ENCODE results near the gene NFYC. TPM values are rescaled to one million over a fixed set of nuclear protein-coding genes. Genes with fewer than 3 reads are reported as not detected.

NFYC gene
- total RNA-seq, 1 donor from 2014 or later, result 38.0 TPM

GRCh38 chr1:40711465-40712404, 20.2 kb downstream of the NFYC start:
- Histone ChIP-seq H4K20me1 (ENCODE audit: low read depth) (peaks cover 27% of the 10 kb centered on the region), H2AFZ (replicated peaks) (no peak overlapping the region), H3K27ac (no peak overlapping the region), H3K27me3 (no peaks in the 10 kb centered on the region), H3K4me2 (peak overlapping the region; percentile 97), H3K9ac (peak overlapping the region; percentile 81), H3K36me3 (no peaks in the 10 kb centered on the region), H3K79me2 (ENCODE audit: low read depth) (peaks cover 94% of the 10 kb centered on the region), H3K4me1 (peaks cover 17% of the 10 kb centered on the region), H3F3A (ENCODE audit: low read depth) (no peaks in the 10 kb centered on the region), H3K9me3 (ENCODE audit: low read depth) (no peaks in the 10 kb centered on the region), H3K4me3 (peak overlapping the region; percentile 75)
- peaks cover 32% of the 10 kb centered on the region for H3K4me1 Mint-ChIP-seq
- TF ChIP-seq EZH2phosphoT487 (IDR thresholded peaks at IDR 0.05) (no peak), EZH2 (IDR thresholded peaks at IDR 0.05) (no peak), CTCF (IDR thresholded peaks at IDR 0.05) (no peak)
- H3K9me3 Mint-ChIP-seq, result no peaks in the 10 kb centered on the region
- H3K4me3 Mint-ChIP-seq, result peak overlapping the region; percentile 99
- peaks cover 14% of the 10 kb centered on the region for H3K36me3 Mint-ChIP-seq
- DNase-seq (ENCODE audit: low spot score), result no peak
- no peak overlapping the region for H3K27ac Mint-ChIP-seq
- H3K27me3 Mint-ChIP-seq (ENCODE audit: insufficient read depth, low read depth), result no peaks in the 10 kb centered on the region

GRCh38 chr1:40712405-40712944, 21.0 kb downstream of the NFYC start:
- Histone ChIP-seq H2AFZ (replicated peaks) (no peak overlapping the region), H3K36me3 (no peaks in the 10 kb centered on the region), H4K20me1 (ENCODE audit: low read depth) (peaks cover 33% of the 10 kb centered on the region), H3K27ac (no peak overlapping the region), H3K9me3 (ENCODE audit: low read depth) (no peaks in the 10 kb centered on the region), H3K27me3 (no peaks in the 10 kb centered on the region), H3K4me3 (peak overlapping the region; percentile 75), H3K79me2 (ENCODE audit: low read depth) (peaks cover 96% of the 10 kb centered on the region), H3F3A (ENCODE audit: low read depth) (no peaks in the 10 kb centered on the region), H3K9ac (no peak overlapping the region), H3K4me1 (peaks cover 17% of the 10 kb centered on the region), H3K4me2 (peak overlapping the region; percentile 97)
- DNase-seq (ENCODE audit: low spot score), result no peak
- Mint-ChIP-seq H3K27ac (no peak overlapping the region), H3K36me3 (peaks cover 16% of the 10 kb centered on the region), H3K27me3 (ENCODE audit: insufficient read depth, low read depth) (no peaks in the 10 kb centered on the region), H3K9me3 (no peaks in the 10 kb centered on the region), H3K4me1 (peaks cover 32% of the 10 kb centered on the region), H3K4me3 (no peak overlapping the region)
- TF ChIP-seq EZH2 (IDR thresholded peaks at IDR 0.05), result no peak
- TF ChIP-seq EZH2phosphoT487 (IDR thresholded peaks at IDR 0.05), result no peak
- no peak for TF ChIP-seq CTCF (IDR thresholded peaks at IDR 0.05)

- H3K4me3 ChIP-seq, result no peak overlapping the region
- DNase-seq (ENCODE audit: low spot score), result no peak
- Mint-ChIP-seq H3K36me3 (peaks cover 16% of the 10 kb centered on the region), H3K4me3 (no peak overlapping the region), H3K27ac (no peak overlapping the region), H3K9me3 (no peaks in the 10 kb centered on the region), H3K4me1 (peaks cover 29% of the 10 kb centered on the region), H3K27me3 (ENCODE audit: insufficient read depth, low read depth) (no peaks in the 10 kb centered on the region)
- H3K36me3 ChIP-seq, result no peaks in the 10 kb centered on the region
- no peaks in the 10 kb centered on the region for H3F3A ChIP-seq (ENCODE audit: low read depth)
- no peaks in the 10 kb centered on the region for H3K27me3 ChIP-seq
- peaks cover 38% of the 10 kb centered on the region for H4K20me1 ChIP-seq (ENCODE audit: low read depth)
- H3K79me2 ChIP-seq (ENCODE audit: low read depth), result peaks cover 96% of the 10 kb centered on the region
- H3K27ac ChIP-seq, result no peak overlapping the region
- H3K4me1 ChIP-seq, result peaks cover 17% of the 10 kb centered on the region
- TF ChIP-seq EZH2phosphoT487 (IDR thresholded peaks at IDR 0.05), result no peak
- TF ChIP-seq EZH2 (IDR thresholded peaks at IDR 0.05), result no peak
- no peak for TF ChIP-seq CTCF (IDR thresholded peaks at IDR 0.05)
- no peak overlapping the region for H2AFZ ChIP-seq (replicated peaks)
- H3K9me3 ChIP-seq (ENCODE audit: low read depth), result no peaks in the 10 kb centered on the region
- no peak overlapping the region for H3K4me2 ChIP-seq
- no peak overlapping the region for H3K9ac ChIP-seq
These were observed 21.5 kb downstream of the NFYC start for GRCh38 chr1:40712997-40713396.
